Epidermal melanocyte (primary cell): ENCODE data around the gene UBE2G2.

ENCODE experiments used
- DNase-seq: peaks from one replicate; pipeline ENCODE4 v3.0.0; 2011; ENCODE audit warnings: low spot score; ENCODE audit not compliant: insufficient read length

UBE2G2 gene, protein sequence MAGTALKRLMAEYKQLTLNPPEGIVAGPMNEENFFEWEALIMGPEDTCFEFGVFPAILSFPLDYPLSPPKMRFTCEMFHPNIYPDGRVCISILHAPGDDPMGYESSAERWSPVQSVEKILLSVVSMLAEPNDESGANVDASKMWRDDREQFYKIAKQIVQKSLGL

DNA sequence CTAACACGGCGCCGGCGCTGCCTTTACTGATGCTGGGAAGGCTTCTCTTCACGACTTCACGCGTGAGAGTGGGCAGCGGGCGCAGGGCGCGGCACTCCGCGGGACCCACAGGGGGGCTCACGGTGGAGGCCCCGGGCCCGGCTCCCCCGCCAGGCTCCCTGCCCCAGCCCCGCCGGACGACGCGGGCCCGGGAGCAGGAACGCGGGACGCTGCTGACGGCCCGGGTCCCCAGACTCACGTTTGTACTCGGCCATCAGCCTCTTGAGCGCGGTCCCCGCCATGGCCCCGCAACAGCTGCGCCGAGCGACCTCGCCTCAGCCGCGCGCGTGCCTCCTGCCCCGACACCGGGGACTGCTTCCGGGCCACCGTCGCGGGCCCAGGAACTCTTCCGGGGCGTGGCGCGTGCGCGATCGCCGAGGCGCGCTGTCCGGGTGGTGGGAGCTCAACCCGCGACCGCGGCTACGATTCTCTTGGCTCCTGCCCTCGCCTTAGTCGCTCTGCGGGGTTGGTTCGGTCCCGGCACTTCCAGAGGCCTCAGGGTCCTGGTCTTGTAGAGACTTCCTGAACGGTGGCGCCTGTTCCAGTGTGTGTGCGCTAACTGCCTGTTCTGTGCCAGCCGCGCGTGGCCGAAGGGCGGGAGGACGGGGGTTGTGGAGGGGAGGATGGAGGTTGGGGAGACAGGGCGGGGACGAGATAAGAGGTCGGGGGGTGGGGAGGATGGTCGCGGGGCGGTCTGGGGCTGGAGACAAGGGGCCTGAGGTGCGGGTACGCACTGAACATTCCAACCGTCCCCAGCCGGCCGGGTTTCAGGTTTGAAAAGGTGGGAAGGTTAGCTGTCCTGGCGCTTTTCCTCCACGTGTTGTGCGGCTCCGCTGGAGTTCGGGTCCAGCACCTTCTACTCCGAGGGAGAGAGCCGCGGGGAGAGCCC lies at the start of gene UBE2G2:
Gene UBE2G2 (minus strand): TSS at position 353 of the 928 bp plus-strand sequence. CDS start 72 bp downstream, at position 281.
- peak; percentile 91 for DNase-seq

DNA sequence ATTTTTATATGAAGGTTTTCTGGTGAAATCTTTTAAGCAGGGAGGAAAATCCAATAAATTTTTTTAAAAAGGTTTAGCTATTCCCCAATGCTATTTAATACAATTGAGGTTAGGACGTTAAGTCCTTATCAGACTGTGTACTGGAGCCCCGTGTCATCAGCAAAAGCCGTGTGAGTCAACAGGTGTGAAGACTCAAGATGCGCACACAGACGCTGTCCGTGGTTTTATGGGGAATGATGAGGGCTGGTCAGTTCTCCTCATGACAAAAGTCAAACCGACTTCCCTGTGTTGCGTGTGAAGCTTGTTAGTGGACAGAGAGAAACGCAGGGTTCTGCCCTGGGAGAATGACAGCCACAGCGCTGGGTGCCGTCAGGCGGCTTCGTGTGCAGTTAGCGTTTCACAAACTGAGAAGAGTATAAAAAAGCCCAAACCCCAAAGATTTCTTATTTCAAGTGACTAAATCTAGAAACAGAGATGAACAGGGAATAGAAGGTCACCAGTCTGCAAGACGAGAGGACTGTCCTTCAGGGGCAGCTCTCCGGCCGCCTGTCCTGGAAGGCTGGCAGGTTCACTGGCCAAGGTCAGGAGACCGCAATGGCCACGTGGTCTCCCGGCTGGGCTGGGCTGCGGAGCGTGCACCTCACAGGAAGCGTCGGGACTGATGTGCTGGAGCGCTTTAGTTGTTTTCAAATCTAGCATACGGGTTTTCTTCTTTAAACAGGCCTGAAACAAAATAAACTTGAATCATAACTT lies 49.5 kb upstream of the UBE2G2 start:
- DNase-seq: no peak

DNA sequence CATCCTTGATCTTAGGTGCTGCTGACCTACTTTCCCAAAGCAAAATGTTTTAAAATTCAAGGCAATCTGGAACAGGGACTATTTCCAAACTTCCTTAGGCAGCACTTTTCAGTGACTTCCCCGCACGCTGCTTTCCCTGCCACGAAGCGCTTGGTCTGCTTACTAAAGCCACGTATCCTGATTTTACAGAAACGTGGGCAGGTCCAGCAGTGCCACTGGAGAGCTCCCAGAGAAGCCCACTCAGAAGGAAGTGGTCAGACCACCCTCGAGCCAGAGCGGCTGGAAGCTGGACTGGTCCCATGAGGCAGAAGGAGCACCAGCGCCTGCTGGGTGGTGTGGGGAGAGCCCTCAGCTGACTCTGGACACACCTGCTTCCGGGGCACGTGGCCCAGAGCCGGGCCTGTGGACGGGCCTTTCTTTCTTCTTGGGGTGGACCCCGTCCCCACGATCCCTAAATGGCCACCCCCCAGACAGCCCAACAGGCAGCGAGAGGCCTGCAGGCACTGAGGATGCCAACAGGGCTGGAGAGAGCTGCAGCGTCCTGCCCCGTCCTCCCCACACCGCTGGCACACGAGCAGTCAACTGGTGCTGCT lies 48.7 kb upstream of the UBE2G2 start:
- no peak for DNase-seq

DNA sequence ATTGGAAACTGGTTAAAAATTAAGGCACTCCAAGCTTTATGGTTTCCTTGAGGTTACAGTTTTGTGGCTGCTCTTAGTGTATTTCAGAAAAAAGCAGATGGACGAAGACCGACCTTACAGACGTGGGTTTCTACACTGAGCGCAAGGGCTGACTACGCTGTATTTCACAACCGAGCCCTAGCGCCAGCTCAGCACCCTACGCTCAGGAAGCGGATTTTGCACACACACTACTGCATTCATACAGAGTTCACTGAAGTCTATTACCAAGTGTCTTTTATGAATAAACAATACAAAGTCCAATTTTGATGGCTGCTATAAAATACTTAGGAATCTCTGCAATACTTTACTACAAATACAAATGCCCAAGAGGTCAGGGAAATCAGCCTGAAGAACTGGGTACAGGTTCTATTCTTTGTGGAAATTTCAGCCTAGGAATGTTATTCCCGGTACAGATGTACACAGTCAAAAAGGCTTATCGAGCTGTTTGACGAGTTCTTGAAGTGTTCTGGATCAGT lies 48.1 kb upstream of the UBE2G2 start:
- DNase-seq: no peak

DNA sequence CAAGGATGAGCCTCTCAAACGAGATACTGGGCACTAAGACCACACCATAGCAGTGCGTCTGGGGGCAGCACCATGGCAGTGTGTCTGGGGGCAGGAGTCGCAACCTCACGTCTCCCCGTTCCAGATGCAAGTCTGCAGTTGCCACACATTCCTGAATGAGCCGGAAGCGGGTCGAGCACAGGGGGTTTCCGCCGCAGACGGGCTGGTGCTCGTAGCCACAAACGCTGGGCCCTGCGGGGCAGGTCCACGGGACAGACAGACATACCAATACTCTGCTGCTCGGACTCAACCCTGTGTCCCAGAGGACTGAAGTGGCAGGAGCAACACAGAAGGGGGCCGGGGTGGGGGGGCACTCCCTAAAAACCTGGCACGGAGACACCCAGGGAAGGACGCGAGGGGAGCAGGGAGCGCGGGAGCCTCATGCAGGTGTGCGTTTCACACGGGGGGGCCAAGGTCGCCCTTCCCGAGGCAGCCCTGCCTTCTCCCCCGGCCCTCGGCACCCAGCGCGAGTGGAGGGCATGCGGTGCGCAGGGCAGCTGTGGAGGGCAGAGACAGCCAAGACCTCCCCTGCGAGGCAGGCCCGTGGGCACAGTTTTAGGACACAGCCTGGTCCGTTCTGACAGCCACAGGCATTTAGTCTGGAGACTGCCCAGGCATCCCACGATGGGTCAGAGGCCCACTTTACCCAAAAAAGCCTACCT lies 47.4 kb upstream of the UBE2G2 start:
- no peak for DNase-seq

DNA sequence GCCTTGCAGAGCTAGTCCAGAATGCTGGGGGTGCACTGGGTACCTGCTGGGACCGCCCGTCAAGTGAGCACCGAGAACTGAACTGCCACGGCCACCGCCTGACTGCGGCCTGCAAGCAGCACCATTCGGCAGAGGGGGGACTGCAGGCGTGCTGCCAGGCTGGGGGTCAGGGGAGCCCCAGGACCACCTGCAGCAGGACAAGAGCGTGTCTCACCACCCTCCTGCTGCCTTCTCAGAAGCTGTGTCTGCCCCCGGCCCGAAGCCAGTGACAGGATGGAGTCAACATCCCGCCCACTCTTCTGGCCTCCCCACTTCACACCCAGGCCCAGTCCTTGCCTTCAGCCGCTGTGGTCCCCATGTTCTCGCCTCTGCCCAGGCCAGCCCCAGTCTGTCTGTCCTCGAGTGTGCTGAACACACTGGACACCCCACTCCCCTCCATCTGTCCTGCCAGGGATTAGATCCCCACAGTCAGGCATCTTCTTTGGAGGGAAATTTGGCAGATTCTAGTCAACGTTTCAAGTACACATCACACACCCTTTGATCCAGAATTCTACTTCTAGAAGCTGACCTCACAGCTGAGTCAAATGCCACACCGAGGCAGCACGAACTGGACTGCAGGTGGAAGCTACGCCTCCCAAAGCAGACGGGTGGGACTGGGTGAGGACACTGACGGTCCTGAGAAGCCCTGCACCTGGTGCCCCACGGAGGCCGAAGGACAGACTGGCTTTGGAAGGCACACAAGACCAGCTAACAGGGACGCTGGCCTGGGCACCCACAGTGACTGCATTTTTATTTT lies 45.8 kb upstream of the UBE2G2 start:
- DNase-seq: no peak

DNA sequence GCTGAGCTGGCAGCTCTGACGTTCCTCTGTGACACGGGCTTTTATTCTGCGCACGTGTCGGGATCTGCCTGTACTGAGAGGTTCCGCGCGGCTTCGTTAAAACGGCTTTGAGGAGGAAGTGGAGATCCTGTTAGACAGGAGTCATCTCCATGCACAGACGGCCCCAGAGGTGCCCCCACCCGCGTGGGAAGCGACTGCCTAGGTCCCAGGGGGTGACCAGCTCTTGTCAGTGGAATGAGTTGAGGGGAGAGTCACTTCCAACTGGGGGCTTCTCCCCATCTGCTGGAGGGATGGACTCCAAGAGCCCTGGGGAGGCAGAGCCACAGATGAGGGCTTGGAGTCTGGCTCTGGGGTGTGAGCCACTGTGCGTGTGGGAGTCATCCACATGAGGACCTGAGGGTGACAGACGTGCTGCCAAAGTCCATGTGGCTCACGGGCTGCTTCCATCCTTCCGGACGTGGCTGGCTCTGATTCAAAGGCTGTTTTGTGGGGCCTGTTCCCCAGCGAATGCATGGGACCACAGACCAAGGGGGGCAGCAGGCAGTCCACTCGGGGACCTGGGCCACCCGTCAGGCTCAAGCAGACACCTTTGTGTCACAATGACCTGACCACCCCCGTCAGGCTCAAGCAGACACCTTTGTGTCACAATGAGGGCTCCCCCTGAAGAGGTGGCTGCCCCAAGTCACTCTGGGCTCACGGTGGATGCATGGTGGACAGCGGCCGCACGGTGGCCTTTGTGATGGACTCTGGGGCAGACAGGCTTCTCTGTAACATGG lies 45.1 kb upstream of the UBE2G2 start:
- peak; percentile 80 for DNase-seq

DNA sequence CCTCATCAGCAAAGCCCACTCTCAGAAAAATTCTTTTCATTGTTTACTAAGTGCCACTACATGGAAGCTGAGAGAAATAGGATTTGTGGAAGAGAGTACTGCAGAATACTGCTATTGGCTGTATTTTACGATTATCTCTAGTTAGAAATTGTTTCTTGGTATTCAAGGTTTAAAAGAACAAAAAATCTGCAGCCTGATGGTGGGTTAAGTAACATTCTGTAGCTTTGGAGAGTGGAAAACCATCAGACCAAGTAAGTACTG lies 44.5 kb upstream of the UBE2G2 start:
- DNase-seq: no peak

DNA sequence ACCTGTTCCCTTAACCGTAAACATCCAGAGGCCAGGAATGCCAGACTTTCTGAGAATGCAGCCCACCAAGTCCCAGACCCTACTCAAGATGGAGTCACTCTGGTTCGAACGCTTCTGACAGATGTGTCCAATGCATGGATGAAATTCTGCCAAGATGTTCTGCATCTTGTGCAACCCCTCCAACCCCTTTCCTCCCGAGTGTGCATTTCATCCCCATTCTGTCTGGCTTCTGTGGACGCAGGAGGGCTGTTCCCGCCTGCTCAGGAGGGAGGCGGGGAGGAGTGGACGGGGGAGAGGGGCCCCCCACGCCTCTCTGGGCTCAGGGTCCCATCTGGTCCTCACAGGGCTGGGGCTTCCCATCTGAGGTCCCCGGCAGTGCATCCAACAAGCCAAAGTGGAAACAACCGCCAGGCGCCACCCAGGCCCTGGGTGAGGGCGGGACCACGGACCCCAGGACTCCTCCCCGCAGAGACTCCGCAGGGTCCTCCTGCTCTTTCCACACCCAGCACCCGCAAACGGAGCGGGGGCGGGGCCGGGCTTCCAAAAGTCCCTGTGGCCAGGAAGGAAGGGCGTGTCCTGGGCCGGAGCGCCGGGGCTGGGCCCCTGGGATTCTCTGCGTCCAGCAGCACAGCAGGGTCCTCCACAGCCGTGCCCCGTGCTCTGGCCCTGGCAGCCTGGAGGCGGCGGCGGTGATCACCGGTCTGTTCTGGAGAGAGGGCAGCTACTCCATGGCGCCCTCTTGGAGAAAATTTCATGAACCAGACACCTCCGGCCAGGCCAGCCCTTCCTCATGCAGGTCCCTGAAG lies 44.0 kb upstream of the UBE2G2 start:
- peak; percentile 86 for DNase-seq

DNA sequence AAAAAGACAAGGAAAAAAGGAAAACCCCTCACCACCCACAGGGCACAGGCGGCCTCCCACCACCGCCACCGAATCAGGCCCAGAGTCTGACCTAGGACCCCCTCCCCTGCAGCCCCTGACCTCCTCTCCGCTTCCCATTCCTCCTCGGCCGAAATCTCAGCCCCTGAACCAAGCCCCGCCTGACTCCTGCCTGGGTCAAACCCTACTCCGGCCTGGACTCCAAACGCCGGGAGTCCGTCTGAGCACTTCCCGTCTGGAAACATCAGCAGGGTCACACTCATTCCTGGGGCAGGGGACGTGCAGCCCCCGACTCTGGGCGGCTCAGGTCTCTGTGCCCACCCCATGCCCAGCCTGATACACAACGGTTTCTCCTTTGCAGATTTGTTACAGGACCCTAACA lies 42.6 kb upstream of the UBE2G2 start:
- DNase-seq: no peak

DNA sequence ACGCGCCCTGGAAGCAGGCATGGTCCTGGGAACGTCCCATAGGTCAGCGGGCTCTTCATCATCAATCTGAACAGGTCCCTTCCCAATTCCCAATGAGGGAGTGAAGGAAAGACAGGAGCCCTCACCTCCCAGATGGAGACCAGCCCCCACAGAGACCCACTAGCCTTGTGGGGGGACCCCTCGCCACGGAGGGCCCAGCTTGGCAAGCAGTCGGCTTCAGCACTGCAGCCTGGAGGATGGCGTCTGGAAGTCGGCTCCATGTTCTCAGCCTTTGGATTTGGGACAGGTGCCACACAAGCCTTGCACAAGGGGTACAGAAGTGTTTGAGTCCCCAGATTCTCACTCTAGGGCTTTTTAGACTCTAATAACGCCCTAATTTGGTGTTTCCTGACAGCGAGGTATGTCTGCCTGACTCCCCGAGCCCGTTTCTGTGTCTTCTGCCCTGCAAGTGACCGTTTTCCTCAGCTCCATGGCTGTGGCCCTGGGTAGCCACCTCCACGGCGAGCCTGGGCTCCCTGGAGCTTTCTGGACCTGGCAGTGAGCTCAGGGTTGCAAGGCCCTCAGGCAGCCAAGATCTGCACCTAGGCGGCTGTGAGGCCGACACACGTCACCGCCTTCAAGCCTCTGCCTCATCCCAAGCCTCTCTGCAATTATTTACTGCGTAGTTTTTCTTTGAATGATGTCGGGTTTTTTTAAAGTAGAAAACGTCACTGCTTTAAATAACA lies 41.3 kb upstream of the UBE2G2 start:
- DNase-seq: no peak

DNA sequence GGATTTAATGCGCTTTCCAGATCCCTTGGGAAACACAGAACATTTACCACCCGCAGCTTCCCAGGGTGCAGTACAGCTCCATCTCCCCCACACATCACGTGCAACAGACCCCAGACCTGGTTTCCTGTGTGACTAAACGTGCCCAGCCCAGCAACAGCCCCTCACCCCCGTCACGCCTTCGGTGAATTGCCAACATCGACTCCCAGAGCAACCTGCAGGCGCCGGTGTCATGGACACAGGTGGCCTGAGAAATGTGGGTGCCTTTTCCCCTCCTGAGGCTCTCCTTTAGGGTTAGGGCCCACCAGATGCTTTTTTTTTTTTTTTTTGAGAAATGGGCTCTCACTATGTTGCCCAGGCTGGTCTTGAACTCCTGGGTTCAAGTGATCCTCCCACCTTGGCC lies 40.5 kb upstream of the UBE2G2 start:
- DNase-seq: no peak

DNA sequence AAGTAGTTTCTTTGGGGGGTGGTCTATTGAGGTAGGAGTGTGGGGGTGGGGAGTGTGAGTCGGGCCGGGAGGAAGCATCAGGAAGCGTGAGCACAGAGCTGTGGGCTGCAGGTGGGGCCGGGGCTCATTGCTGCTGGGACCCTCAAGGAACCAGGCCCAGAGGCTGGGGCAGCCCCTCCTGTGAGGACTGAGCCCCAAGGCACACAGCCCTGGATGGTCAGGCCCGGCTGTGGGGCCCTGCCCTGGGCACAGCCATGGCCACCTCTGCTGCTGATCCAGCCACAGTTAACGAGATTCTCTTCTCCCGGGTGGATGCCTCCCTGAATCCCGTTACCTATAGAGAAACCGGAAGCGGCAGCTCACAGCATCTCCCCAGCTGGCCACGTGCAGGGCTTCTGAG lies 39.2 kb upstream of the UBE2G2 start:
- no peak for DNase-seq

DNA sequence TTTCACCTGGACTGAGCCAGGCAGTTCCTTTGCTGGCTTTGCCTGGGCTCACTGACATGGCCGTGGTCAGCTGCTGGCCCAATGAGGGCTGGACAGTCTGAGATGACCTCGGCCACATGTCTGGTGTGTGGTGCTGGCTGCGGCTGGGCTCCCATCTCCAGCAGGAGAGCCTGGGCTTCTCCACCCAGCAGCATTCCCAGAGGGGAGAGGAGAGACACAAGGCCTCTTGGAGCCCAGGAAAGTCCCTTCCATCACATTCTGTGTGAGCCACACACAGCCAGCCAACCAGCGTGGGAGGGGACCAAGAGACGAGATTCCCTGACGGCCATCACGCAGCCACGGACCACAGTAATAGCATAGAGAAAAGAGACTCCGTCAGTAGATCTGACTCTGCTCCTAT lies 37.3 kb upstream of the UBE2G2 start:
- no peak for DNase-seq

DNA sequence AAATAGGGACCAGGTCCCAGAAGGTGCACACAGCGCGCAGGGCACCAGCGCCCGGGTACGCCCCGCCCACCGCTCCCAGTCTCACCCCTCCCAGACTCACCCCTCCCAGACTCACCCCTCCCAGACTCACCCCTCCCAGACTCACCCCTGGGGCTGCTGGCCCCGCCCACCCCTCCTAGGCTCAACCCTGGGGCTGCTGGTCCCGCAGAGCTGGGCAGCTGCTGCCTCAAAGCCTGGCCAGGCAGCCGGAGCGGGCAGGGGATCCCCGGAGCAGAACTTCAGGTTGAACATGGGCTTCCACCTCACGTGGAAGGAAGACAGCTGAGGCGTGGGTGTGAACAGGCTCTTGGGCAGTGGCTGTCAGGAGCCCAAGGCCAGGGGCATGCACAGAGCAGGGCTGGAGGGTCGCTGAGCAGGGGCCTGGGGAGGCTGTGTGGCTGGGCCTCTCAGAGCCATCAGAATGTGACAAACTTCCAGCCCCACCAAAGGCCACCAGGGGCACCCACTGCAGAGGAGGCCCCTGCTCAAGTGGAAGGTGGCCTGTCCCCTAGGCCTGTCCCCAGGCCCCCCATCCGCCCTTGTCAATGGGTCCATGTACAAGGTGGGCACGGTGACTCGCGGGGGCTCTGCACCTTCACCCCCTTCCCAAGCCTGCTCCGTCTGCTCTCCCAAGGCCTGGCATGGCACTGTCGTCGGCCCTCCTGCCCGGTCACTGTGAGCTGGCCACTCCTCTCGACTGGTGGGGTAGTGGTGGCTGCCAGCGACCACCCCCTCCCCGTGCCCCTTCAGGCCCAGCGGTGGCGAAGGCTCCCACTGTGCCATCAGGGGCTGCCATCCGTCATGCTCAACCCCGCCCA lies 36.6 kb upstream of the UBE2G2 start:
- DNase-seq: no peak

DNA sequence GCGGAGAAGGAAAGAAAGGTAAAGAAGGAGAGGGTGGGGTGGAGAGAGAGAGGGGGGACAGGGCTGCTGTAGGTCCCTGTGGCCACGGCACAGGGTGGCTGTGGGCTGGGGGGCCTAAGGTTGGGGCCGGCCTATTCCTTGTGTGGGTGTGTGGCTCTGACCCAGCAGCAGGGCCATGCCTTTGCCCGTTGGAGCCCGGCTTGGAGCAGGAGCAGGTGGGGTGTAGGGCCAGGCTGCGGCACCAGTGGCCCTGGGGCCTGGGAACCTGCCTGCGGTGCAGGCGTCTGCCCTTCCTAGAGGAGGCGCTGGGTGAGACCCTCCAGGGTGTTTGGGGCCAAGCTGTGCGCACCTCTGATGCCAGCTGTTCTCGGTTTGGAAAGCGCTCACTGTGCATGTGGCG lies 35.9 kb upstream of the UBE2G2 start:
- DNase-seq: no peak
